Smooth muscle cell (in vitro differentiated cells): ENCODE results near the gene ALKBH6. TPM values are rescaled to one million over a fixed set of nuclear protein-coding genes. Genes with fewer than 3 reads are reported as not detected.
A peak's percentile ranks its signal among the peaks of the same experiment; 100 is the strongest.

ENCODE experiments used
- DNase-seq: peaks from one replicate; lab custom pipeline; 2025; ENCODE audit not compliant: unreplicated experiment; lab: John Stamatoyannopoulos, UW
- H2AFZ ChIP-seq: fragments of 200-600 bp; sonication (generic); 2 replicates; pipeline ENCODE4 v1.6.0; 2016; ENCODE audit warnings: antibody characterized with exemption, low read depth, mild to moderate bottlenecking
- H3F3A ChIP-seq: fragments of 200-600 bp; sonication (generic); 2 replicates; pipeline ENCODE4 v1.6.0; 2017; ENCODE audit warnings: antibody characterized with exemption, low read depth
- H3K27ac ChIP-seq: fragments of 200-600 bp; sonication (generic); 2 replicates; pipeline ENCODE4 v1.5.1; 2016; ENCODE audit warnings: low read depth, mild to moderate bottlenecking
- H3K27me3 ChIP-seq: fragments of 200-600 bp; sonication (generic); 2 replicates; pipeline ENCODE4 v1.6.1; 2016; ENCODE audit warnings: low read depth, mild to moderate bottlenecking
- H3K36me3 ChIP-seq: fragments of 200-600 bp; sonication (generic); 2 replicates; pipeline ENCODE4 v1.5.1; 2016; ENCODE audit warnings: low read depth
- H3K4me1 ChIP-seq: fragments of 200-600 bp; sonication (generic); 2 replicates; pipeline ENCODE4 v1.5.1; 2016; ENCODE audit warnings: low read depth
- H3K4me2 ChIP-seq: fragments of 200-600 bp; sonication (generic); 2 replicates; pipeline ENCODE4 v1.6.0; 2016; ENCODE audit warnings: mild to moderate bottlenecking
- H3K4me3 ChIP-seq: fragments of 200-600 bp; sonication (generic); 2 replicates; pipeline ENCODE4 v1.5.1; 2016; ENCODE audit warnings: mild to moderate bottlenecking
- H3K79me2 ChIP-seq: fragments of 200-600 bp; sonication (generic); 2 replicates; pipeline ENCODE4 v1.6.0; 2016; ENCODE audit warnings: low read depth, mild to moderate bottlenecking
- H3K9ac ChIP-seq: fragments of 200-600 bp; sonication (generic); 2 replicates; pipeline ENCODE4 v1.6.0; 2016; ENCODE audit warnings: low read depth
- H3K9me3 ChIP-seq: fragments of 200-600 bp; sonication (generic); replicated peaks from 2 replicates; pipeline ENCODE4 v1.5.1; 2016; ENCODE audit warnings: low read depth
- H4K20me1 ChIP-seq: fragments of 200-600 bp; sonication (generic); 2 replicates; pipeline ENCODE4 v1.6.0; 2016; ENCODE audit warnings: low read depth
- WGBS: methylation state at CpG from one replicate; pipeline ENCODE4 v1.1.7; 2016; ENCODE audit warnings: low lambda C conversion rate; 5-methylcytosine and 5-hydroxymethylcytosine counted together
- polyA plus RNA-seq: library from polyadenylated mRNA; unstranded; fragments of >200 nt; fragmentation: Nextera tagmentation; extraction: Ambion mirVana; gene quantifications from 2 replicates; pipeline ENCODE4 v1.2.1, GENCODE V29; 2016
- total RNA-seq: library from RNA; depleted of rRNA; stranded (reverse); fragments of >200 nt; gene quantifications from 2 replicates; pipeline ENCODE4 v1.2.3, GENCODE V29; 2014
- TF ChIP-seq, protein P1 (sequence below): fragments of 200-600 bp; sonication (generic); IDR thresholded peaks from 2 replicates; pipeline ENCODE4 v1.5.1; 2017; ENCODE audit warnings: borderline replicate concordance, mild to moderate bottlenecking, antibody characterized with exemption; ENCODE audit not compliant: insufficient read depth, poor library complexity, severe bottlenecking

Gene ALKBH6
- total and polyA plus RNA-seq, 2 experiments from 2014 or later: 26.2 to 36.1 TPM

GRCh38 chr19:36059180-36059910 is 45.3 kb upstream of the ALKBH6 start:
- H3K9me3 ChIP-seq: no peaks in the 10 kb centered on the region
- H3K9ac ChIP-seq: no peak overlapping the region
- H3K4me2 ChIP-seq: no peak overlapping the region
- DNase-seq: no peak
- H3K27ac ChIP-seq: no peak overlapping the region
- WGBS: 88% methylated on average over 6 of the region's 6 CpGs
- H3K27me3 ChIP-seq: no peaks in the 10 kb centered on the region
- H3K79me2 ChIP-seq: peaks cover 16% of the 10 kb centered on the region
- no peak overlapping the region for H2AFZ ChIP-seq
- H3K4me3 ChIP-seq: no peak overlapping the region
- H3K4me1 ChIP-seq: peaks cover 8% of the 10 kb centered on the region
- TF ChIP-seq, protein P1, sequence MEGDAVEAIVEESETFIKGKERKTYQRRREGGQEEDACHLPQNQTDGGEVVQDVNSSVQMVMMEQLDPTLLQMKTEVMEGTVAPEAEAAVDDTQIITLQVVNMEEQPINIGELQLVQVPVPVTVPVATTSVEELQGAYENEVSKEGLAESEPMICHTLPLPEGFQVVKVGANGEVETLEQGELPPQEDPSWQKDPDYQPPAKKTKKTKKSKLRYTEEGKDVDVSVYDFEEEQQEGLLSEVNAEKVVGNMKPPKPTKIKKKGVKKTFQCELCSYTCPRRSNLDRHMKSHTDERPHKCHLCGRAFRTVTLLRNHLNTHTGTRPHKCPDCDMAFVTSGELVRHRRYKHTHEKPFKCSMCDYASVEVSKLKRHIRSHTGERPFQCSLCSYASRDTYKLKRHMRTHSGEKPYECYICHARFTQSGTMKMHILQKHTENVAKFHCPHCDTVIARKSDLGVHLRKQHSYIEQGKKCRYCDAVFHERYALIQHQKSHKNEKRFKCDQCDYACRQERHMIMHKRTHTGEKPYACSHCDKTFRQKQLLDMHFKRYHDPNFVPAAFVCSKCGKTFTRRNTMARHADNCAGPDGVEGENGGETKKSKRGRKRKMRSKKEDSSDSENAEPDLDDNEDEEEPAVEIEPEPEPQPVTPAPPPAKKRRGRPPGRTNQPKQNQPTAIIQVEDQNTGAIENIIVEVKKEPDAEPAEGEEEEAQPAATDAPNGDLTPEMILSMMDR: no peak
- no peaks in the 10 kb centered on the region for H3F3A ChIP-seq
- no peaks in the 10 kb centered on the region for H4K20me1 ChIP-seq
- H3K36me3 ChIP-seq: no peaks in the 10 kb centered on the region

DNA sequence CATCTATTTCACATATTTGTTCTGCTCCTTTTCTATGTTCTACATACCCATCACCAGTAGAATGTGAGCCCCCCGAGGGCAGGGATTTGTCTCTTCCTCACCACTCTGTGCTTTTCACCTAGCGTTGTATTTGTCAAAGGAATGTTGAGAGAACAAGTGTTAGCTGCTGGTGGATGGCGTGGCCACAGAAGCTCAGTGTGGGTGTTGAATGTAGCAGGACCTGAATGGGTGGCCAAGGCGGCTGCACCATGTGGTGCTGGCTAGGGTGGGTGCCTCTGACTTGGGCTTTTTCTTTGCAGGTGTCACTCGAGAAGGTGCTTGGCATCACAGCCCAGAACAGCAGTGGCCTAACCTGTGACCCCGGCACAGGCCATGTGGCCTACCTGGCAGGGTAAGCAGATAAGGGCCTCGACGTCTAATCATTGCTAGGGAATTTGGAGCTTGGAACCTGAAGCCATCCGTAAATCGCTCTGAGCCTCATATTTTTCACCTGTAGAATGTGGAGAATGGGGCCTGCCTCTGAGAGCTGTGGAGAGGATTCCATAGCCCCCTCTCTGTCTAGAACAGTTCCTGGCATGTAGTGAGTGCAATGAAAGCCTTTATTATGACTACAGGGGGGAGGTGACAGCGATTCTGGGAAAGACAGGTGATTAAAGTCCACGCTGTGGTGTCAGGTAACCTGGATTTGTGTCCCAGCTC is 44.6 kb upstream of the ALKBH6 start:
- Histone ChIP-seq H3K4me1 (peaks cover 8% of the 10 kb centered on the region), H3K4me2 (no peak overlapping the region), H2AFZ (no peak overlapping the region), H3K79me2 (peaks cover 16% of the 10 kb centered on the region), H3F3A (peaks cover 3% of the 10 kb centered on the region), H3K27ac (no peak overlapping the region), H3K27me3 (no peaks in the 10 kb centered on the region), H4K20me1 (no peaks in the 10 kb centered on the region), H3K9ac (no peak overlapping the region), H3K36me3 (no peaks in the 10 kb centered on the region), H3K4me3 (no peak overlapping the region), H3K9me3 (no peaks in the 10 kb centered on the region)
- TF ChIP-seq, protein P1: no peak
- 89% methylated on average over 12 of the region's 12 CpGs for WGBS
- DNase-seq: no peak

GRCh38 chr19:36054733-36055686 is 41.0 kb upstream of the ALKBH6 start, which contains the start of gene WDR62:
Gene WDR62, plus strand, starts transcription at chr19:36054897. Its CDS starts 75 bp downstream, at chr19:36054972.
- peak within 1 kb of the TSS; percentile 90 for H3K27ac ChIP-seq
- no peaks in the 10 kb centered on the region for H4K20me1 ChIP-seq
- H3F3A ChIP-seq: peaks cover 6% of the 10 kb centered on the region
- peak within 1 kb of the TSS; percentile 94 for H3K4me2 ChIP-seq
- H2AFZ ChIP-seq: peak within 1 kb of the TSS; percentile 94
- H3K79me2 ChIP-seq: peaks cover 16% of the 10 kb centered on the region
- H3K36me3 ChIP-seq: no peaks in the 10 kb centered on the region
- peak within 1 kb of the TSS; percentile 84 for H3K4me3 ChIP-seq
- TF ChIP-seq, protein P1: no peak
- no peaks in the 10 kb centered on the region for H3K9me3 ChIP-seq
- H3K9ac ChIP-seq: peak within 1 kb of the TSS; percentile 83
- WGBS: under 1% methylated on average over 58 of the region's 76 CpGs
- H3K27me3 ChIP-seq: no peaks in the 10 kb centered on the region
- DNase-seq: peak; percentile 98
- H3K4me1 ChIP-seq: peaks cover 8% of the 10 kb centered on the region
